Osteoblast (primary cell): Measurements from ENCODE around the gene PCLAF. TPM values are rescaled to one million over a fixed set of nuclear protein-coding genes. Genes with fewer than 3 reads are reported as not detected.
A peak's percentile ranks its signal among the peaks of the same experiment; 100 is the strongest.

Source experiments
- DNase-seq: peaks from one replicate; pipeline ENCODE4 v3.0.0; 2011; ENCODE audit warnings: low spot score, mixed read lengths; ENCODE audit not compliant: insufficient read length; ENCODE audit errors: missing footprints
- H2AFZ ChIP-seq: 2 replicates; pipeline ENCODE4 v1.6.0; 2011; ENCODE audit warnings: mild to moderate bottlenecking, low read length
- H3K27ac ChIP-seq: 2 replicates; pipeline ENCODE4 v1.5.1; 2011; ENCODE audit warnings: mild to moderate bottlenecking, low read depth, low read length, moderate library complexity
- H3K27me3 ChIP-seq: 2 replicates; pipeline ENCODE4 v1.6.0; 2012; ENCODE audit warnings: mild to moderate bottlenecking, control low read depth, inconsistent platforms, low read length, moderate library complexity; ENCODE audit not compliant: insufficient read depth
- H3K36me3 ChIP-seq: 2 replicates; pipeline ENCODE4 v1.5.1; 2011; ENCODE audit warnings: mild to moderate bottlenecking, low read length, control low read depth, moderate library complexity; ENCODE audit not compliant: insufficient read depth
- H3K4me1 ChIP-seq: 2 replicates; pipeline ENCODE4 v1.5.1; 2011; ENCODE audit warnings: mild to moderate bottlenecking, low read length, control low read depth, moderate library complexity; ENCODE audit not compliant: insufficient read depth
- H3K4me2 ChIP-seq: 2 replicates; pipeline ENCODE4 v1.6.0; 2011; ENCODE audit warnings: mild to moderate bottlenecking, low read length; ENCODE audit not compliant: insufficient read depth
- H3K4me3 ChIP-seq: fragments of 200-600 bp; sonication (generic); 3 replicates; pipeline ENCODE4 v1.5.1; 2012; ENCODE audit warnings: mild to moderate bottlenecking, low read length, inconsistent platforms; ENCODE audit not compliant: insufficient read depth
- H3K79me2 ChIP-seq: 2 replicates; pipeline ENCODE4 v1.6.0; 2012; ENCODE audit warnings: mild to moderate bottlenecking, low read length, control low read depth, inconsistent platforms; ENCODE audit not compliant: insufficient read depth
- H3K9me3 ChIP-seq: 2 replicates; pipeline ENCODE4 v1.5.1; 2011; ENCODE audit warnings: low read depth, low read length, control low read depth
- H4K20me1 ChIP-seq: 2 replicates; pipeline ENCODE4 v1.6.0; 2012; ENCODE audit warnings: mild to moderate bottlenecking, low read length, control low read depth; ENCODE audit not compliant: insufficient read depth
- total RNA-seq: library from RNA; depleted of rRNA; stranded (reverse); fragments of >200 nt; gene quantifications from 2 replicates; pipeline ENCODE4 v1.2.3, GENCODE V29; 2012
- TF ChIP-seq, protein P1 (sequence below): IDR thresholded peaks from 2 replicates; pipeline ENCODE4 v1.5.1; 2011; ENCODE audit warnings: mild to moderate bottlenecking, low read depth, low read length, moderate library complexity; ENCODE audit errors: extremely low read depth

Gene PCLAF
- total RNA-seq, 1 donor = 20.6 TPM

DNA sequence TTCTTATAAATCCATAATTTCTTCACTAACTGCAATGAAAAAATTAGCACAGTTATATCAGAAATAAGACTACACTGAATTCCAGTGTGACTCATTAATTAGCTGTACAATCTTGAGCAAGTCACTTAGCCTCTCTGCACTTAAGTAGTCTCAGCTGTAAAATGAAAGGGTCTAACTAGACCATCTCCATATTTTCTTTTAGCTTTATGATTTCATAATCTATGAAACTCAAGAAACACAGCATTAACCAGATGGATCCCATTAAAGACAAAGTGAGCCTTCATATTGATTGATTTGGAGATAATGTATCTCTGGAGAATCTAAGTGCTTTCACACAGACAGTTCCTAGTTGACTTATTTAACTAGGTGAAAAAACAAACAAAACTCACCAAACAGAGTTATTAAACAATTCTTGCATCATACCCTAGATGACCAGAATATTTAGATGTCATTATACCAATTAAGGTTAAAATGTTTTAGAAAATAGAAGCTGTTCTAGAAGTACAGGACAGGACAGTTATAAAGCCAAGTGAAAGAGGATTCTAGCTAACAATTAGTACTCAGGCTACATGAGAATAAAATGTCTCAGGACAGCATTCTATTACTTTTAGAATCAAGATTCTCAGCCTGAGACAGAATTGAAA lies 36.5 kb downstream of the PCLAF start:
- H3K4me3 ChIP-seq = no peak overlapping the region
- H3K27me3 ChIP-seq = no peaks in the 10 kb centered on the region
- peaks cover 14% of the 10 kb centered on the region for H3K36me3 ChIP-seq
- H3K9me3 ChIP-seq = no peaks in the 10 kb centered on the region
- H3K4me1 ChIP-seq = peaks cover 19% of the 10 kb centered on the region
- DNase-seq = peak; percentile 18
- TF ChIP-seq, protein P1, sequence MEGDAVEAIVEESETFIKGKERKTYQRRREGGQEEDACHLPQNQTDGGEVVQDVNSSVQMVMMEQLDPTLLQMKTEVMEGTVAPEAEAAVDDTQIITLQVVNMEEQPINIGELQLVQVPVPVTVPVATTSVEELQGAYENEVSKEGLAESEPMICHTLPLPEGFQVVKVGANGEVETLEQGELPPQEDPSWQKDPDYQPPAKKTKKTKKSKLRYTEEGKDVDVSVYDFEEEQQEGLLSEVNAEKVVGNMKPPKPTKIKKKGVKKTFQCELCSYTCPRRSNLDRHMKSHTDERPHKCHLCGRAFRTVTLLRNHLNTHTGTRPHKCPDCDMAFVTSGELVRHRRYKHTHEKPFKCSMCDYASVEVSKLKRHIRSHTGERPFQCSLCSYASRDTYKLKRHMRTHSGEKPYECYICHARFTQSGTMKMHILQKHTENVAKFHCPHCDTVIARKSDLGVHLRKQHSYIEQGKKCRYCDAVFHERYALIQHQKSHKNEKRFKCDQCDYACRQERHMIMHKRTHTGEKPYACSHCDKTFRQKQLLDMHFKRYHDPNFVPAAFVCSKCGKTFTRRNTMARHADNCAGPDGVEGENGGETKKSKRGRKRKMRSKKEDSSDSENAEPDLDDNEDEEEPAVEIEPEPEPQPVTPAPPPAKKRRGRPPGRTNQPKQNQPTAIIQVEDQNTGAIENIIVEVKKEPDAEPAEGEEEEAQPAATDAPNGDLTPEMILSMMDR = no peak
- H3K27ac ChIP-seq = peak overlapping the region; percentile 12
- peak overlapping the region; percentile 6 for H3K4me2 ChIP-seq
- H4K20me1 ChIP-seq = peaks cover 14% of the 10 kb centered on the region
- H3K79me2 ChIP-seq = peaks cover 79% of the 10 kb centered on the region
- H2AFZ ChIP-seq = no peak overlapping the region

DNA sequence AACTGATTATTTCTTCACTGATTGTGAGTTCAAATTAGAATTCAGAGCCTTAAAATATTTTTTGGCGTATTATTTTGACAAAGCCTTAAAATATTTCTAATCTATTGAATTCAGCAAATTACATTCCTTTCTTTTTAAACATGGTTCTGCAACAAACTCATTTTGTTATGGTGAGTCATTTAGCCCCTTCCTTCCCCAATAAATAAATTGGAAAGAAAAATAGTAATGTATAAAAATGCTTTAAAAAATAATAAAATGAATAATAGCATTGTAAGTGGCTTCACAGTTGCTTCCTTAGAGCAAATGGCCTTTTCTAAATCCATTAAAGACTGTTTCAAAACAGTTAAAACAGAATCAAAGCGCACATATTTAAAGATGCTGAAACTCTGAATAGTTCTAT lies 37.4 kb downstream of the PCLAF start:
- Histone ChIP-seq H3K9me3 (no peaks in the 10 kb centered on the region), H4K20me1 (peaks cover 6% of the 10 kb centered on the region), H3K4me2 (peak overlapping the region; percentile 6), H3K4me3 (no peak overlapping the region), H3K27me3 (no peaks in the 10 kb centered on the region), H3K4me1 (peaks cover 19% of the 10 kb centered on the region), H2AFZ (no peak overlapping the region), H3K27ac (no peak overlapping the region), H3K79me2 (peaks cover 78% of the 10 kb centered on the region), H3K36me3 (peaks cover 9% of the 10 kb centered on the region)
- TF ChIP-seq, protein P1 = no peak
- DNase-seq = no peak

DNA sequence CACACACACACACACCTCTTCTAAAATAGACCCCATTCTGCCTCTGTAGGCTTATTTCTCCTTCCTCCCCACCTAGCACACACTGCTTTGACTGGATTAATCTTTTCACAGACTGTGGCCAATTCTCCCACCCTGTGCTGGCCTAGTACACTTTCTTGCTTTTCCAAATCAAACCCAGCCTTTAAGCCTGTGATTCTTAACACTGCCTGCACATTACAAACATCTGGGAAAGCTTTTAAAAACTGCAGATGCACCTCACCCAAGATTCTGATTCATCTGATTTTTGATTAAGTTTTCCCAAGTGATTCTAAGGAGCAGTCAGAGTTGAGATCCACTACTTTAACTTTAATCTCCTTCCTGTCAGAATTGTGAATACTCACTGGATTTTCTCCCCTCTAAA lies 38.0 kb downstream of the PCLAF start:
- peaks cover 78% of the 10 kb centered on the region for H3K79me2 ChIP-seq

DNA sequence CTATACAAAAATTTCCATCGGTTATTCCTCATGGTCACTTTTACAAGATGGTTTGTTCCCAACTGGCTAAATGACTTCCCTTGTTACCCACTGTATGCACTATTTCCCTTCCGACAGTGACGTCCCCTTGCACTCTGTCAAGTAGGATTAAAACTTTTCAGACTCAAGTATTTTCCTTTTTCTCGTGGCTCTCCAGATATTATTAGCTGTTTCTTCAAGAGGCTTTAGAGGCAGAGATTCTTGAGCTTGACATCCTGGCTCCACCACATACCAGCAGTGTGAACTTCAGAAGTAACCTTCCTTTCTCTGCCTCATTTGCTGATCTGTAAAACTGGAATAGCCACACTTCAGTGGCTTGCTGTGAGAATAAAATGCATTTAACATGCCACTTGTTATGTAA lies 39.3 kb downstream of the PCLAF start:
- Histone ChIP-seq H3K36me3 (peaks cover 9% of the 10 kb centered on the region), H3K27me3 (no peaks in the 10 kb centered on the region), H3K9me3 (no peaks in the 10 kb centered on the region), H3K27ac (no peak overlapping the region), H3K79me2 (peaks cover 78% of the 10 kb centered on the region), H3K4me1 (peaks cover 19% of the 10 kb centered on the region), H3K4me3 (no peak overlapping the region), H4K20me1 (no peaks in the 10 kb centered on the region), H2AFZ (no peak overlapping the region), H3K4me2 (no peak overlapping the region)
- no peak for DNase-seq
- TF ChIP-seq, protein P1 = no peak

More for the DNA sequence above, 38.0 kb downstream of the PCLAF start:
- H3K4me1 ChIP-seq = peaks cover 19% of the 10 kb centered on the region
- no peaks in the 10 kb centered on the region for H3K9me3 ChIP-seq
- H2AFZ ChIP-seq = no peak overlapping the region
- H3K27ac ChIP-seq = peak overlapping the region; percentile 13
- H3K4me2 ChIP-seq = no peak overlapping the region
- no peak for DNase-seq
- H3K36me3 ChIP-seq = peaks cover 9% of the 10 kb centered on the region
- TF ChIP-seq, protein P1 = no peak
- H3K4me3 ChIP-seq = no peak overlapping the region
- peaks cover 4% of the 10 kb centered on the region for H4K20me1 ChIP-seq
- no peaks in the 10 kb centered on the region for H3K27me3 ChIP-seq
